Inferior parietal cortex (tissue), 1 donor: ENCODE data around the gene CCL8.

Experiments used
- DNase-seq: peaks from one replicate; pipeline ENCODE4 v3.0.0-alpha.2; 2016; ENCODE audit errors: extremely low spot score

CCL8 gene

DNA sequence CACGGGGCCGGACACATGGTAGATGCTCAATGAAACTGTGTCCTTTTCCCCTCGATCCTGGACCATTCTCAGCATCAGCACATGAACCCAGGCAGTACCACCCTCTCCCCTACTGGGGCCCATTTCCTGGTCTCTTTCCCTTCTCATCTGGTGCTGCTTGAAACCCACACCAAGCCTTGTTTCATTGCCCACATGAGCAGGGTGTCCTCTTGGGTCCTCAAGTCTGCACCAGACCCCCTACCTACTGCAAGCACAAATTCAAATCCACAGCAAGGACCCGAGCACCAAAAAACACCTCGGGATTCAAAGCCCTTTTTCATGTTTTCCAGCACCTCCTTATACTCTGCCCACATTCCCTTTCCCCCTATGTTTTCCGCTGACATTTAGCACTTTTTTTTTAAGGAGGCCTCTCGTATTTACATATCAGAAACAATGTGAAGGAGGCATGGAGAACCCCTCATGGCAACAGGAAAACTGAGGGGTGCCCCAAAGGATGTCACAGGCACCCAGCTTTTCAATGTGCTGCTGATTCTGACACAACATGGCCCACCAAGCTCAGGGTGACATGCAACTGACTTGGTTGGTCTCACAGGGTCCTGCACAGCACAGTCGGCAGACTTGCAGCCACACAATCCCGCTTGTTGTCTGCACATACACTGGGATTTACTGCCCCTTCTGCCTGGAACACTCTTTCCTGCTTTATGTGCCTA is 48.4 kb downstream of the CCL8 start:
- no peak for DNase-seq

DNA sequence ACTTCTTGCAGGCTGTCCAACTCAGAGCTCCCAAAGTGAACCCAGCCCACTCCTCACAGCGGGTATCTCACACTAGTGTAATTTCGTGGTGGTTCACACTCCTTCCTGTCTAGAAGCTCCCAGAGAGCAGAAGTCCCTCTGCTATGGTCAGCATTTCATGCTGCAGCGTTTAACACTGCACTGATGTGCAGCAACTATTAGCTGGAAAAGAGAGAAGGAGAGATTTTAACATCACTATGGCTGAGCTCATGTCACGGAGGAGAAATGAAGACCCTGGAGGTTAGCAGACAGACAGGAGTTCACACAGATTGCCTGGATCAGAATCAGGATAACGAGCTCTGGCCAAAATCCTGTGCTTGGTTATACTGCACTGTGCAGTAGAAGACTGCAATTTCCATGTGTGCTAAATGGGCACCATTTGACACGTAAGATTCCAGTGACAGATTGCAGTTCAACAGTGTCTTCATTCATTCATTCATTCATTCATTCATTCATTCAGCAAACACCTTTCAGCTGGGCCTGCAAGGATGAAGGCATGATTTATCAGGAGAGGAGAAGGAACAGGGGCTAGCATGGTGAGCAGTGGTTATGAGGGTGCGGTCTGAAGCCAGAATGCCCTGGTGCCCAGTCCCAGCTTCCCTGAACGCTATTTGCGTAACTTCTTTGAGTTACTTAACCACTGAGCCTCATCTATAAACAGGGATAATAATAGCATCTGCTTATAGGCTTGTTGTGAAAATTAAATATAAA is 49.1 kb downstream of the CCL8 start:
- no peak for DNase-seq

DNA sequence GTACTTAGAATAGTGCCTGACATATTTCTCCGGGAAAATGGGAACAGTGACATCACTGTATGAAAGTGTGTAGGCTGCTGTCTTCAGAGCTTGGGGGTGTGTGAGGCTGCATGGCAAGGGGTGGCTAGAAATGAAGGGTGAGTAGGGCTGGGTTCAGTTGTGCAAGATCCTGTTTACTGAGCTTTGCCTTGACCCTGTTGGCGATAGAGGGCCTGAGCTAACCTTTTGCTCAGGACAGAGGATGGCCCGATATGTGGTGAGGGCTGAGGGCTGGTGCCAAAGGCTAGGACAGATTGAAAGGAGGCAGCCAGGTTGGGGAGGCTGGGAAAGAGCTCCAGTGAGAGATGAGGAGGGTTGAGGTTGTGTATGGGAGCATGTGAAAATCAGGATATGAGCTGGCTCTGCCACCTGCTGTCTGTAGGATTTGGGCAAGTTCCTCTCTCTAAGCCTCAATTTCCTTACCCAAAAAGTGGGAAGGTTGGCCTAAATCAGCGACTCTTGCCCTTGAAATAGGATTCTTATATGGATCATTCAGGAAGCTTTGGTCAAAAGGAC is 49.8 kb downstream of the CCL8 start:
- DNase-seq = no peak

DNA sequence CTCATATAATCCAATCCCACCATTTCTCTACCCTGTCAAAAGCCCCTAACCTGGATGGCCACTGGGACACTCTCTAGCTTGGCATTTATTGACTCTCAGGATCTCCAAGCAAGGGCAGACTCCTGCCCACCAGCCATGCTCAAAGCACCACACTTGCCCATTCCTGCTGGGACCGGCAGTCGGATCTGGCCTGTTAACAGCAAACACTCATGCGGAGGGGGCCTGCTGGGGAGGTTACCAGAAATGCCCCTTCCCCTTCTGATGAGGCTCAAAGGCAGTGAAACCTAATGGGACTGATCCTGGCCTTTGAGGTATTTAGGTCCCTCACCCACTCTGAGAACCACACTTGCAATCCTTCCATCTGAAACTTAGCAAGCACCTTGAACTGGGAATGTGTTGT is 50.3 kb downstream of the CCL8 start:
- DNase-seq = no peak

DNA sequence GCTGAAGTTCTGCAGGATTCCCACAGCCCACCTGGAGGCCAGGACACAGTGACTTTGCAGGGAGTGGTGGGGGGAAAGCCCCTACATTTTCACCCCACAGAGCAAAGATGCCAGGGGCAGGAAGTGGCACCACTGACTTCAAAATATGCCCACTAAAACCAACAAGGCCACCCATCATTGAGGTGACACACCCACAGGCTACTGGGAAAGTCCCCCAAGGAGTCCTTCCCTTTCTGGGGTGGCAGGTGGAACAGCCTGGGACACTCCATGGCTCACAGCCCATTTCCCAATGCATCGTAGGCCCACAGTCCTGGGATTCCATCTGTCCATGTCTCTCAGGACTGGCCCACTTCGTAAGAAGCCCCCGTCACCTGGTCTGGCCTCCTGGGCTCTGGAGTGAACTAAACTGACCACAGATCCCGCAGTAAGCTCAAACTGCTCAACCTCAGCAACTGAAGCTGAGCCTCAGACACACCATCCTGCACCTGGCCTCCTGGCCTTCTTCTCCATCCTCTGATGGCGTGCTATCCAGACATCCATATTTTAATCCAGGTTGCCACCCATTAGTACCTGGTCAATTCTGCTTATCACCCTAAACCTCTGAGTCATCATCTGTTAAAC is 51.3 kb downstream of the CCL8 start:
- DNase-seq = no peak

DNA sequence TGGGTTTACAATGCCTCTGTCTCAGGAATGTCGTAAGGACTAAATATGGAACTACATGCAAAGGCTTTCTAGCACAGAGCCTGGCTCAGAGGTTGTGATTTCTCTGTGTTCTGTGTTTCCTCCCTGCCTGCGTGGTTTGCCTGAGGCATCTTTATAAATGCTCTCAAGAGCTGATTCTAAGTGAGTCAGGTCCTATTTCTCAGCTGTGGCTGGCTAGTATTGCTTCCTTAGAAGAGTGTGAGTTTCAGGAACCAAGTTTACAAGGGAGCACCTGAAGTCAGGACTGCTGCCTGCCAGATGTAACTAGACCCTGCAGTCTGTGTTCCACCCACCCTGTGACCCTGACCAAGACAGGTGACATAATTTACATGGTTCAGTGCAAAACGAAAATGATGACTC is 51.8 kb downstream of the CCL8 start:
- no peak for DNase-seq
